AG04450 (cell line): Measurements from ENCODE around the gene MORN1. TPM values are rescaled to one million over a fixed set of nuclear protein-coding genes. Genes with fewer than 3 reads are reported as not detected.

Source experiments
- CTCF ChIA-PET: fragments of 300-600, 350-600 bp; formaldehyde crosslinking; extraction: SDS; loops from one replicate; lab custom pipeline; 2022; ENCODE audit warnings: antibody characterized with exemption, inconsistent platforms; lab: Charles Lee
- POLR2A ChIA-PET: fragments of 350-600 bp; formaldehyde crosslinking; extraction: SDS; loops from one replicate; lab custom pipeline; 2021; ENCODE audit warnings: antibody characterized with exemption, inconsistent platforms; lab: Yijun Ruan, JAX
- DNase-seq: peaks from one replicate; pipeline ENCODE4 v3.0.0-alpha.2; 2011; ENCODE audit warnings: low read depth, low spot score
- H3K27ac ChIP-seq: one replicate; pipeline ENCODE4 v1.5.1; 2012; ENCODE audit warnings: low read depth, low read length, control low read depth
- H3K27me3 ChIP-seq: one replicate; pipeline ENCODE4 v1.6.0; 2012; ENCODE audit warnings: low read length; ENCODE audit not compliant: control insufficient read depth, insufficient read depth
- H3K4me3 ChIP-seq: 2 replicates; pipeline ENCODE4 v1.5.1; 2011; ENCODE audit warnings: mild to moderate bottlenecking, low read depth, low read length, control low read depth
- H3K9me3 ChIP-seq: 2 replicates; pipeline ENCODE4 v1.5.1; 2012; ENCODE audit warnings: low read length; ENCODE audit not compliant: control insufficient read depth, insufficient read depth
- polyA plus RNA-seq: library from polyadenylated mRNA; depleted of rRNA; stranded (reverse); fragments of >200 nt; gene quantifications from 2 replicates; pipeline ENCODE4 v1.2.3, GENCODE V29; 2011
- TF ChIP-seq, protein P1 (sequence below): IDR thresholded peaks from 2 replicates; pipeline ENCODE4 v1.5.1; 2011; ENCODE audit warnings: low read depth, low read length, control low read depth, inconsistent platforms

MORN1 gene
- polyA plus RNA-seq, 1 experiment: 3.6 TPM

DNA sequence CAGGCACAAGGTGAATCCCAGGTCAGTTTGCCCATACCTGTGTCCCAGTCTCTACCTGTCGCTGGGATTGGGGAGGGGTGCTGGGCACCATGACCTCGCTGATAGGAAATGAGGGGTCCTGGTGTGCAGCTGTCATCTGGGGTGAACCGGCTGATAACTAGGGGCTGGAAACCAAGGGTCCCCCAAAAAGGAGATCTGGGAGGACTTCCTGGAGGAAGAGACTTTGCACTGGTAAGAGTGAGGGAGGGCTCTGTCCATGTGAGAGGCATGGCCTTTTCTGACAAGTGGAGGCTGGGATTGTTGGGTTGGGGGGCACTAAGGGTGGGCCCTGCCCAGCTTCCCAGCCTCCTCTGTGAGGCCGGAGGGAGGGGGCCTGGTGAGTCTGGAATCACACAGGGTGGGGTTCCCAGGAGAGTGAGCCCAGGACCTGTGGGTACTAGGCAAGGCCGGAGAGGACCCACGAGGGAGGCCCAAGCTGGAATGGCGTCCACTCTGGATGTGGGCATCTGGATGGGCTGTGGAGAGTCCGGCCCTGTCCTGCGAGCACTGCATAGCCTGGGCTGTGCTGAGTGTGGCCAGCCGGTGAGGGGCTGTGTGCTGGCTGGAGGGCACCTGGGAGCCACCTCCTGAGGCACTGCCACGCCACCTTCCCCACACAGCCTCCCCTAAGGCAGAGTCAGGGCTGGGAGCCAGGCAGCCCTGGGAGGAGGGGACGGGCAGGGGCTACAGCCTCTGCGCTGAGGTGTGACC lies 25.9 kb upstream of the MORN1 start:
- H3K9me3 ChIP-seq: no peaks in the 10 kb centered on the region; the same call in 1 of the 2 replicates
- DNase-seq: no peak
- peaks cover 20% of the 10 kb centered on the region for H3K27me3 ChIP-seq
- H3K4me3 ChIP-seq: no peak overlapping the region
- TF ChIP-seq, protein P1, sequence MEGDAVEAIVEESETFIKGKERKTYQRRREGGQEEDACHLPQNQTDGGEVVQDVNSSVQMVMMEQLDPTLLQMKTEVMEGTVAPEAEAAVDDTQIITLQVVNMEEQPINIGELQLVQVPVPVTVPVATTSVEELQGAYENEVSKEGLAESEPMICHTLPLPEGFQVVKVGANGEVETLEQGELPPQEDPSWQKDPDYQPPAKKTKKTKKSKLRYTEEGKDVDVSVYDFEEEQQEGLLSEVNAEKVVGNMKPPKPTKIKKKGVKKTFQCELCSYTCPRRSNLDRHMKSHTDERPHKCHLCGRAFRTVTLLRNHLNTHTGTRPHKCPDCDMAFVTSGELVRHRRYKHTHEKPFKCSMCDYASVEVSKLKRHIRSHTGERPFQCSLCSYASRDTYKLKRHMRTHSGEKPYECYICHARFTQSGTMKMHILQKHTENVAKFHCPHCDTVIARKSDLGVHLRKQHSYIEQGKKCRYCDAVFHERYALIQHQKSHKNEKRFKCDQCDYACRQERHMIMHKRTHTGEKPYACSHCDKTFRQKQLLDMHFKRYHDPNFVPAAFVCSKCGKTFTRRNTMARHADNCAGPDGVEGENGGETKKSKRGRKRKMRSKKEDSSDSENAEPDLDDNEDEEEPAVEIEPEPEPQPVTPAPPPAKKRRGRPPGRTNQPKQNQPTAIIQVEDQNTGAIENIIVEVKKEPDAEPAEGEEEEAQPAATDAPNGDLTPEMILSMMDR: no peak
- ChIA-PET POLR2A (interaction anchor here (0.5 kb wide), 1 partner anchor 109 kb away, joined by 3 read pairs; the partner anchor contains the start of gene PANK4), CTCF (interaction anchor here (1.3 to 4.4 kb wide), 2 partner anchors 131 to 1007 kb away, joined by 5 to 40 read pairs; no protein-coding TSS in a partner anchor)
- no peak overlapping the region for H3K27ac ChIP-seq

DNA sequence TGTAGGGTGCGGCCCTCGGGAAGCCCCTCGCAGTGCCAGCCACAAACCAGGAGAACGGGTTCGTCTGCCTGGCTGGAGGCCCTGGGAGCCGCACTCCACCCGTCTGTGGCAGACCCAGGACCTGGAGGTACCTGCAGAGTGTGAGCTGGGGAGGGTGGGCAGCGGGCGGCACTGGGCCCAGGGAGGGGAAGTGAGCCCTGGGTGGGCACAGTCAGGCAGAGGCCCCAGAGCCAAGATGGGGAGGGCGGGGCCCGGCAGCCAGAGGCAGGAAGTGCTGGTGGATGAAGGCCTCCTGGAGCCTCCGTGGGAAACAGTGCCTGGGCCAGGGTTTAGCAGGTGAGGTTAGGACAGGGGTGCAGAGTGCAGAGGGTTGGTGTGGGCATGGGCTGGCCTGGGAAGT lies 25.0 kb upstream of the MORN1 start:
- TF ChIP-seq, protein P1: no peak
- ChIA-PET CTCF (interaction anchor here (2.5 to 4.4 kb wide), 2 partner anchors 131 to 1007 kb away, joined by 14 to 40 read pairs; no protein-coding TSS in a partner anchor), POLR2A (no interaction called here)
- Histone ChIP-seq H3K27me3 (peaks cover 18% of the 10 kb centered on the region), H3K9me3 (no peaks in the 10 kb centered on the region; the same call in 1 of the 2 replicates), H3K4me3 (no peak overlapping the region), H3K27ac (no peak overlapping the region)
- DNase-seq: no peak

DNA sequence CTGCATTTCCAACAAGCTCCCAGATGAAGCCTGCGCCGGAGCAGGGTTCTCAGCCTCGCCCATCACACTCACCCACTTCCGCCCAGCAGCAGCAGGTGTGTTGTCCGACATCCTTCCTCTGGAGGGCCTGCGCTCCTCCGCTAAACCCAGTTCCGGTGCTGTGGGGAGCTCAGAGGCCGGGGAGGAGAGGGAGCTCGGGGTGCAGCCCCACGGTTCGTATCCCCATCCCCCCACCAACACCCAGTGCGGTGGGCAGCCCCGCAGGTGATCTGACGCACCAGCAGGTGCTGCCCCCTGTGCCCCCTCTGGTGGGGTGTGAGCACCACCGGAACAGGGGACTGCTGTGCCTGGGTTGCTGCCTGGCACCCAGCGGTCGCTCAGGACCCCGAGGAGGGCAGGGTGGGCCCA lies 24.5 kb upstream of the MORN1 start:
- POLR2A ChIA-PET: no interaction called here

DNA sequence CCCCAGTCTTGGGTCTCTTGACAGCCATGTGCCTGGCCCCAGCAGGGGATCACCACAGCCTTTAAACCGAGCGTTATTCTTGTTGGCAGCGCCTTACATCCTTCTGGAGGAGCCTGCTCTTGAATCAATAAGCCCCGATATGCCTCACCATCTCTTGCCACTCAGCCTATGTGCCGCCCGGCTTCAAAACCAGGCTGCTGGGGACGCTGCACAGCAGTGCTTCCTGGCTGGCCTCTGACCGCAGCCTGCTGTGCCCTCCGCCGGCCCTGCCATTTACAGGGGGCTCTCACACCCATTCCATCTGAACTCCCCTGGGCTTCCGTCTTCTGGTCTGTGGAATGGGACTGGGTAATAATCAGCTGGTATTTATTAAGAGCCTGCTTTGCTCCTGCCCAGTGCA lies 24.0 kb upstream of the MORN1 start:
- H3K27ac ChIP-seq: no peak overlapping the region
- H3K9me3 ChIP-seq: no peaks in the 10 kb centered on the region; the same call in 1 of the 2 replicates
- ChIA-PET POLR2A (interaction anchor here (0.7 kb wide), 1 partner anchor 802 kb away, joined by 3 read pairs; no protein-coding TSS in a partner anchor), CTCF (interaction anchor here (0.7 to 4.4 kb wide), 4 partner anchors 132 to 1008 kb away, joined by 4 to 40 read pairs (median 9); no protein-coding TSS in a partner anchor)
- peaks cover 16% of the 10 kb centered on the region for H3K27me3 ChIP-seq
- no peak overlapping the region for H3K4me3 ChIP-seq
- no peak for DNase-seq
- TF ChIP-seq, protein P1: no peak

More for the DNA sequence above, 24.5 kb upstream of the MORN1 start:
- Histone ChIP-seq H3K9me3 (no peaks in the 10 kb centered on the region; the same call in 1 of the 2 replicates), H3K27me3 (peaks cover 18% of the 10 kb centered on the region), H3K27ac (no peak overlapping the region), H3K4me3 (no peak overlapping the region)
- DNase-seq: no peak
- CTCF ChIA-PET: interaction anchor here (2.5 to 4.4 kb wide), 2 partner anchors 132 to 1008 kb away, joined by 14 to 40 read pairs; no protein-coding TSS in a partner anchor
- TF ChIP-seq, protein P1: no peak
